IPS-NIHi7 (cell line): ENCODE data around the gene ERFL.

Experiments
- DNase-seq: peaks from one replicate; pipeline ENCODE4 v3.0.0; 2012; ENCODE audit warnings: mixed read lengths; ENCODE audit errors: extremely low spot score

The ERFL gene

DNA sequence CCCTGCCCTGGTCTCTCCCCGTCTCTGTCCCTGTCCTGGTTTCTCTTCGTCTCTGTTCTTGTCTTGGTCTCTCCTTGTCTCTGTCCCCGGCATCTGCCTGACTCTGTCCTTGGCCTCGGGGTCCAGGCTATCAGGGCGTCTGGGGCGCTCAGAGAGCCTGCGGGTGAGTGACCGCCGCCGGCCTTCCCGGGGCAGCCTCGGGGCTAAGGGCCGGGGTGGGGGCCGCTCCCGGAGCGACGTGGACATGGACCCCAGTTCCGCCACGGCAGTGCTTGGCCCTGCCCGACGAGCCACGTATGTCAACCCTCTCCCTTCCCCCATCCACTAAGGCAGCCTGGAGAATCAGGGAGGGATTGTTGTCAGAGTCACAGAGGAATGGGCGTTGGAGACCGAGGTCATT, 30.4 kb downstream of the ERFL start:
- no peak for DNase-seq

DNA sequence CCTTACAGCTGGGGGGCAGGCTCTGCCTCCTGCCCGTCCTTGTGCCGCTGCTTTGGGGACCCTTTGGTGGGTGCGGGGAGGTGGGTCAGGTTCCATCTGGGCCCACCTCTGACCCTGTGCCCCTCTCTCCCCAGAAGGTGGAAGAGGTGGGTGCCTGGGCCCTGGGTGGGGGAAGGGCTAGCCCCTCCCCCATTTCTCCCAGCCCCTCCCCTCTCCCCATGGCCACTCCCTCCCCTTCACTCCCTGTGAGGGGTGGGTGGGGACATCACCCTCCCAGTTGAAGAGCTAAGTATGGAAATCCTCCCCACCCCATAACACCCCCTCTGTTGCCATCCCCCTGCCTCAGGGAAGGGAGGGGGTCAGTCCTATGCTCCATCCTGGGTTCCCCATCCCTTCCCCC, 31.1 kb downstream of the ERFL start:
- DNase-seq: no peak

DNA sequence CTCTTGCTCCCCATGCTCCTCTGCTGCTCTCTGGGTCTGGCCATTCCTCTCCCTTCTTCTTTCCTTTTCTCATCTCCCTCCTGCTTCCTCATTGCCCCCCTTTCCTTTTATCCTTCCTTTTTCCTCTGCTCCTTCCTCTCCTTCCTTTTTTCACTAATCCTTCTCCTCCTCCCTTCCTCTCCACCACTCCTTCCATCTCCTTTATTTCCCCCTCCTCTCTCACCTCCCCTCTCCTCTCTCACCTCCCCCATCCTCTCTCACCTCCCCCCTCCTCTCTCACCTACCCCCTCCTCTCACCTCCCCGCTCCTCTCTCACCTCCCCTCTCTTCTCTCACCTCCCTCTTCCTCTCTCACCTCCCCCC, 31.7 kb downstream of the ERFL start:
- no peak for DNase-seq

DNA sequence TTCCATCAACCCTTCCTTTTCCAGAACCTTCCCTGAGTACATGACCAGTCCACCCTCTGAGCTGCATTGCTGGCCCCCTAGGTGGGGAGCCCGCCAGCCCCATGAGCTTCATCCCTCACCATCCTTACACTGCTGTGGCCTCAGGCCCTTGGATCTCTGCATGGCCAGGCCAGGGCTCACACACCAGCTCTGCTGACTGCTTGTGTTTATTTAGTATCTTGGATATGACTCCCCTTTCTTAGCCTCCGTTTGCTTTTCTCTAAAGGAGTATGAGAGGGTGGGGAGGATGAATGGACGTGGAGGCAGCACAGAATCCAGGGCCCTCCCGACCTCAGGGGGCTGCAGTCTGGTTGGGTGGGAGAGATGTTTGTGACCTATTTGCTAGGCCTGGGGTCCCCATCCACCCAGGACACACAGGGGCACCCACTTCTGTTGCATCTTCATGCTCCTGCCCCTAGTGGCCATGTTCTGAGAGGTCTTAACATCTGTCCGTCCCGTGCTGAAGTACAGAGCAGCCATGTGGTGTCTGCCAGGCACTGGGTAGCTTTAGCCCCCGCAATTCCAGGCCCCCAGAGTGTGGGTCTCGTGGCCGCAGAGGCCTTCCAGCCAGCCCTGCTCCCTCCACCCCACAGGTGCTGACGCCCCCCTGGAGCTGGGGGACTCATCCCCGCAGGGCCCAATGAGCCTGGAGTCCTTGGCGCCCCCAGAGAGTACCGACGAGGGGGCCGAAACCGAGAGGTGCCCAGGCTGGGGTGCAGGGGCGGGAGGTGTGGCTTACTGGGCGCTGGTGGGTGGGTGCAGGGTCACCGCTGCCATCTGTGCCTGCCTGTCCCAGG, 32.3 kb downstream of the ERFL start:
- no peak for DNase-seq

DNA sequence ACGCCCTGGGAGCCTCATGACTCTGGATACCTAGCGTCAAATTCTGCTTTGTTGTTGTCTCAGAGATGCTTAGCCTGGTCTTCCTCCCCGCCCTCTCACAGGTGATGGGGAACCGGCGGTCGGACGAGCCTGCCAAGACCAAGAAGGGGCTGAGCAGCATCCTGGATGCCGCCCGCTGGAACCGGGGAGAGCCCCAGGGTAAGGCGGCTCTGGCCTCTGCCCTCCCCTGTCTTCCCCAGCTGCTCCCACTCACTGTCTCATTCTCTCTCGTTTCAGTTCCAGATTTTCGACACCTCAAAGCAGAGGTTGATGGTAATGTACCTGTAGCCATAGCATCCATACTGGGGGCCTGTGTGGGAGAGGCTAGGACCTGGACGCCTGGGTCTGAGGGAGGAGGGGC, 33.9 kb downstream of the ERFL start:
- no peak for DNase-seq

DNA sequence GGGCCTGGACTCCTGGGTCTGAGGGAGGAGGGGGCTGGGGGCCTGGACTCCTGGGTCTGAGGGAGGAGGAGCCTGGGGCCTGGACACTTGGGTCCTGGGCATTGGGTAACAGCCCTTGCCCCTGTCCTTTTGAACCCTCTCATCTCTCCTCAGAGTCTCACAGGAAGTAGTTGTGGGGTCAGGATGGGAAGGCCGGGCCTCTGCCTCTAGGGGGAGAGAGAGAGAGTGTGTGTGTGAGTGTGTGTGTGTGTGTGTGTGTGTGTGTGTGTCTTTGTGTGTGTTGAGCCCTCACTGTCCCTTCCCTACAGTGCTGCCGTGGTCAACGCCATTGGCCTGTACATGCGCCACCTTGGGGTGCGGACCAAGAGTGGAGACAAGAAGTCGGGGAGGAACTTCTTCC, 34.4 kb downstream of the ERFL start:
- DNase-seq: no peak

DNA sequence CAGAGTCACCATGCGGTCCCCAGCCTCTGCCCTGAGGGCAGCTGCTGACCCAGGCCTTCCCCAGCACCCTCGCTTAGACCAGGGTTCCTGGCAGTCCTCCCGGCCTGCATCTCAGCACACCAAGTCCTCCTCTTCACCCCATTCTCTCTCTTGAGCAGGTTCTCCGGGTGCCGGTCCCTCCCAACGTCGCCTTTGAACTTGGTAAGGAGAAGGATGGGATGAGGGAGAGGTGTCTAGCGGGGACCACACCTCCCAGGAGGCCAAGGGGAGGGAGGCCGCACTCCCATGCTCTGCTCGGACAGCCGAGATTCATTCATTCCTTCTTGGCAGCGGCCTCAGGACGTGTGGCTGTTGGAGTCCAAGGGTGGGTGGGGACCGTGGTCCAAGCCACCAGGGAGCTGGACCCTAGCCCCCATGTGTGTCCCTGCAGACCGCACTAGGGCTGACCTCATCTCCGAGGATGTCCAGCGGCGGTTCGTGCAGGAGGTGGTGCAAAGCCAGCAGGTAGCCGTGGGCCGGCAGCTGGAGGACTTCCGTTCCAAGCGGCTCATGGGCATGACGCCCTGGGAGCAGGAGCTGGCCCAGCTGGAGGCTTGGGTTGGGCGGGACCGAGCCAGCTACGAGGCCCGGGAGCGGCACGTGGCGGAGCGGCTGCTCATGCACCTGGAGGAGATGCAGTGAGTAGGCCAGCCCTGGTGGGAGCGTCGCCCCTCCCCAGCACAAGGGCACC, 35.9 kb downstream of the ERFL start:
- DNase-seq: no peak

DNA sequence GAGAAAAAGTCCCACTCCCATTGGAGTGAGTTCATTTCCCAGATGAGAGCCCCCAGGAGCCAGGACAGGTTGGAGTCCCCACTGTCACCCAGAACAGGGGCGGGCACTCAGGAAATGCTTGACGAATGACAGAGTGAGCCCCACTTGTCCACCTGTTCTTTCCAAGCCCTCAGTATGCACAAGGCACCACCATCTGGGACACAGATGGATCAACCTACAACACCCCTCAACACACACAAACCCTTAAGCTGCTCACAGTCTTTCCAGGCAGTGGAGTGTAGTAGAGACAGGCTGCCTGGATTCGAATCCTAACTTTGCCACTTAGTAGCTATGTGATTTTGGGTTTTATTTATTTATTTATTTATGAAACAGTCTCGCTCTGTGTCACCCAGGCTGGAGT, 37.3 kb downstream of the ERFL start:
- DNase-seq: no peak

DNA sequence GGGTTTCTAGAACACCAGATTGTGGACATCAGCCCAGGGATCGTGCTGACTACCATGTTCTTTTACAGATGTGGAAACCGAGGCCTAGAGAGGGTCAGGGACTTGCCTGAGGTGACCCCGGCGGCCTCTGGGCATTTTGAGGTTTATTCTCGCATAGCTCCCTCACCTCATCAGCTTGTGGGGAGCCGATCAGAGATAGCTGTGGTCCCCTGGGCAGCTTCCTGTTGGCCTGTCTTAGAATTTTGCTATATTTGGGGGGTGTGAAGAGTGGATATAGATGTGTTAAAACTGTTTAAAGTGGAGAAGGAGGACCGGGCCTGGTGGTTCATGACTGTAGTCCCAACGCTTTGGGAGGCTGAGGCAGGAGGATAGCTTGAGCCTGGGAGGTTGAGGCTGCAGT, 38.4 kb downstream of the ERFL start:
- DNase-seq: no peak

DNA sequence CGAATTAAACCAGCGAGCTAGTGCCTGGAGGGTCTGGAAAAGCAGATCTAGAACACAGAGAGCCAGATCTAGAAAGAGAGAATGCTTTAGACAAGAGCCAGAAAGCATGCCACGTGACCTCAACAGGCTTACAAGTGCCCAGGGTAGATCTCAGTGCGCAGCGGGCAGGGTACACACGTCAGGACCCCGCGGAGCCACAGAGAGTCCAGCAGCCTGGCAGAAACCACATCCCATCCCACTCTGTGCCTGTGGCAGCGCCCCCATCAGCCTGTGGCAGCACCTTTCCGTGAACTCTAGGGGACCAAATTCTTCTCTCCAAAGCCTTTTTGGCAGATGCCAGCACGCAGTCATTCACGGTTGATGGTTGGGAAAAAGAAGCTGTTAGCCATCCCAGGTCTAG, 39.3 kb downstream of the ERFL start:
- no peak for DNase-seq

DNA sequence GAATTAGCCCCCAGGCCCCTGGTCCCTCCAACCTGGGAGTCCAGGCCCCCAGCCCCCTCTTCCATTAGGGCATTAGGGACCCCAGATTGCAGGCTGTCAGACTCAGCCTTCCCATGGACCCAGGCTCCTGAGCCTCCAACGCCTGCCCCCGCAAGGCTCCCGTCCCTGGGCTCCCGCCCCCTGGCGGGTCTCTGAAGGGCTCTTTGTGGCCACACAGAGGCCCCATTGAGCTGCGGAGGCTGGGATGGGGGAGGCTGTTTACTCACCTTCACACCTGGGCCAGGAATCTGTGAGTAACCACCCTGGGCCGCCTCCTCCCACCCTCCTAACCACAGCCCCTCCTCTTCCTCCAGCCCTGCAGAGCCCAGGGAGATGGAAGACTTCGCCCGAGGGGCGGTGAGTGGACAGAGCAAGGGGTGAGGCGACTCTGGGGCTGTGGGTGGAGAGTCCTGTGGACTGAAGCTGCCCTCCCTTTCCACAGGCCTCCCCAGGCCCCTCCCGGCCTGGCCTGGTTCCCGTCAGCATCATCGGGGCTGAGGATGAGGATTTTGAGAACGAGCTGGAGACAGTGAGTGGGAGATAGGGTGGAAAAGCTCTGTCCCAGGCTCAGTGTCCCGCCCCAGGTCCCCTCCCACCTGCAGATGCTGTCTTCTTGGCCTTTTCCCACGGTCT, 40.4 kb downstream of the ERFL start:
- DNase-seq: peak; percentile 86

DNA sequence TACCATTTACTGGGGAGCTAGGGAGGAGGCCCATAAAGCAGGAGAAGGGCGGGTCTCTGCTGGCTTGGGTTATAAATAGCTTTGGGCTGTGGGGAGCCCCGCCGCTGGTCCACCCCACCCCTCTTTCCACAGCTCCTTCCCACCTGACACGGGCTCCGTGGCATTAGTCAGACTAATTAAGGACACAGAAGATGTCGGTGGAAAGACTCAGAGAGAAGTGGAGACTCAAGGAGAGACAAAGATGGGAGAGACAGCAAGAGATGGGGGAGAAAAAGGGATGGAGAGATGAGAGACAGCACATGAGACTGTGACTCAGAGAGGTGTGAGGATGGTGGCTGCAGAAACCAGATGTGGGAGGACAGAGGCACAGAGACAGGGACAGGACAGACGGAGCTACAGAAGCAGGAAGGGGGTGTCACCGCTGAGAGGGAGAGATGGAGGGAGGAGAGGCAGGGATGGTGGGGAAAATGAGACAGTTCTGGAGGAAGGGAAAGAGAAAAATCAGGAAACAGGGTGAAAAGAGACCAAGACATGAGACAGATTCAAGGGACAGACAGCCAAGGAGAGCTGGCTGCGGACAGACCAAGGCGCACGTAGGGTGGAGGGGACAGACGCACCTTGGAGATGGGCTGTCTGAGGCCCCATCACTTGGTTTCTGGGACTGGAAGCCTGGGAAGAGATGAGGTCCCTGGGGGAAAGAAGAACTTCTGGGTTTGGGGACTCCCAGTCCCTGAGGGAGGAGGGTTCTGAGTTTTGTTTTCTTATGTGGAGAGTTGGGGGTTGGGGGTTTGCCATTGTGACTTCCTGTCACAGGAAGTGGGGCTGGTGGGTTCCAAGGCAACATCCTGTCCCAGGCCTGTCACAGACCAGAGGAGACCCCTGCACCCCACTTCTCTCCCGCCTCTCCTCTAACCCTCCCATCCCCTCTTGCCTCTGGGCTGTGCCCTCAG, 41.2 kb downstream of the ERFL start:
- DNase-seq: no peak

DNA sequence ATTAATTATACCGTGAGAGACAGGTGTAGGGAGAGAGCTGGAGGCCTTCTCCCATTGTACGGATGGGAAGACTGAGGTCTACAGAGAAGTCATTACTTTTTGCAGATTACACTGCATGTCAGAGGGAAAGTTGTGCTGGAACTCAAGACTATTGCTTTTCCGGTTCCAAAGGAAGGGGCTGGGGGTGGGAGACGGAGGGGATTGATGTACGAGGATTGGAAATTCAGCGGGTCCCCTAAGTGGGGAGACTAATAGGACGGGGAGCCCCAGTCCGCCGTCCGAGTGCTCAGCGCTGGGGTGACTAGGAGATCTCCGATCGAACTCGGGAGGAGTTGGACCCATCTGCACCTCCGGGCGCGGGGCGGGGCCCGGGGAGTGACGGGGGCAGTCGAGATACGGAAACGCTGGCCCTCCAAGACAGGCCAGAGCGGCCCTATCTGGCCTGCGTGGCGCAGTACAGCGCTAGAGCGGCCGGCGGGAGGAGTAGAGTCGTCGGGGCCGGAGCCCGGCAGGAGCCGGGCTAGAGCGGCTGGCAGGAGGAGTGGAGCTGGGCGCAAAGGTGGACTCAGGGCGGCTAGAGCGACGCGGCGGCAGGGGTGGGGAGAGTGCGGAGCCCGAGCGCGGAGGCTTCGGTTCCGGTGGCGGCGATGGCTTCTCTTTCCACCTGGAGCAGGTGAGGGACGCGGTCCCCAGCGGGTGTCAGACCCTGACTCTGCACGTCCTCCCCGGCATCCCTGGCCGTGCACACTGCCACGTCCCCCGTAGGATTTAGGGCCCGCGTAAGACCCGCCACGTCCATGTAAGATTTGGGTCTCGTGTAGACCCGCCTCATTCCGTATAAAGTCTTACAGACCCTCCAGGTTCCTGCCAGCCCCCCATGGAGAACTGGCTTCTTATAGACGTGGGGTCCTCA, 44.2 kb downstream of the ERFL start:
- DNase-seq: peak; percentile 98

DNA sequence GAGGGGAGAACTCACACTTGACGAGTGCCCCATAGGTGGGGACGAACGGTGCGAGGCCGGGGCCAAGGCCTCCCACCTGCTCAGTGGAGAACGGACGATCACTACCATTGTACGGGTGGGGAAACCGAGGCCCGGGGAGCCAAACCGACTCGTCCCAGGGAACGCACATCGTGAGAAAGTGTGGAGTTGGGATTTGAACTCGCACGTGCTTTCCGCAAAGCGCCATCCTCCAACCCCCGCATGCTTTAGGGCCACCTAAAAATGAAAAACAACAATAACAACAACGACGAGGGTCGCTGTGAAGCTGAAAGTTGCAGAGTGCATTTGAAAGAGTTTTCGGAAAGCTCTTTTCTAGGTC, 44.8 kb downstream of the ERFL start:
- DNase-seq: no peak

DNA sequence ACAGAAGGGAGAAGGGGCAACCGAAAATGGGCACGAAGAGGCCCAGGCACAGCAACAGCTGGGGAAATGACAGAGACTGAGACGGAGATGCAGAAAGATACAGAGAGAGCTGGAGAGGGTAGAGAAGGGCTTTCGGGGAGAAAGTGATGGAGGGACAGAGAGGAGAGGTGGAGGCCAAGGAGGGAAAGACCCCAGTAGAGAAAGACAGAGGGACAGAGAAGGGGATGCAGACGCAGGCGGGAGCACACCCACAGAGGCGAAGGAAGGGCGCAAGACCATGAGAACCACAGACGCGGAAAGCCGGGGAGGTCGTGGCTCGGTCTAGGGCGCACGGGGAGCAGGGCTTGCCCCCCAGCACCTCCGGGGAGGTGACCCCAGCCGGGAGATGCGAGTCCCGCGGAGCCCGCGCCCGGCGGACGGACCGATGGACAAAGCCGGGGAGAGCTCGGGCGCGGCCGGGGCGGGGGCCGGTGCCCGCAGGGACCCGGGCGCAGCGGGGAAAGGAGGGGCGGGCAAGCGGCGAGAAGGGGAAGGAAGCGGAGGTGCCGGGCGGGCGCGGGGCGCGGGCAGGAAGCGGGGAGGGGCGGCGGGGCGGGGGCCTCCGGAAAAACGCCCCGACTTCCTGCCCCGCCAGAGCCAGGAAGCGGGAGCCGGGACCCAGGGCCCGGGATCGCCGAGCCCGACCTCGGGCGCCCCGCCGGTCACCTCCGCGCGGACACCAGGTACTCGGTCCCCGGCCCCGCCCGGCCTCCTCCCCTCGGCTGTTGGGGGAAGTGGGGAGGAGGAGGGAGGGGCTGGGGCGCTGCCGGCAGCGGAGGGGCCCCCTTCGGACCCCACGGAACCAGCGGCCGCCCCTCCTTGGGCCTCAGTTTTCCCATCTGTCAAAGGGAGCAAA, 45.4 kb downstream of the ERFL start, which contains the start of gene ARHGEF1:
TSS of gene ARHGEF1 (plus strand) at position 617 of the 895 bp plus-strand sequence. CDS start 4,899 bp downstream, outside the sequence.
- DNase-seq: peak; percentile 62

DNA sequence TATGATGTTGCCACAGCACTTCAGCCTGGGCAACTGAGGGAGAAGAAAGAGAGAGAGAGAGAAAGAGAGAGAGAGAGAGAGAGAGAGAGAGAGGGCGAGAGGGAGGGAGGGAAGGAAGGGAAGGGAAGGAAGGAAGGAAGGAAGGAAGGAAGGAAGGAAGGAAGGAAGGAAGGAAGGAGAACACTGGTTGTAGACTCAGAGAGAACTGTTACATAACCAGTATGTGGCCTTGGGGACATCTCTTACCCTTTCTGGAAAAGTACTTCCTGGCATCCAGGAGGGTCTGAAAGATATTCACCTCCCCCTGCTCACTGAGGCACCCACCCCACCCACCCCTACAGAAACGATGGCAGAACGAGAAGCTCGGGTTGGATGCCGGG, 47.9 kb downstream of the ERFL start:
- no peak for DNase-seq

DNA sequence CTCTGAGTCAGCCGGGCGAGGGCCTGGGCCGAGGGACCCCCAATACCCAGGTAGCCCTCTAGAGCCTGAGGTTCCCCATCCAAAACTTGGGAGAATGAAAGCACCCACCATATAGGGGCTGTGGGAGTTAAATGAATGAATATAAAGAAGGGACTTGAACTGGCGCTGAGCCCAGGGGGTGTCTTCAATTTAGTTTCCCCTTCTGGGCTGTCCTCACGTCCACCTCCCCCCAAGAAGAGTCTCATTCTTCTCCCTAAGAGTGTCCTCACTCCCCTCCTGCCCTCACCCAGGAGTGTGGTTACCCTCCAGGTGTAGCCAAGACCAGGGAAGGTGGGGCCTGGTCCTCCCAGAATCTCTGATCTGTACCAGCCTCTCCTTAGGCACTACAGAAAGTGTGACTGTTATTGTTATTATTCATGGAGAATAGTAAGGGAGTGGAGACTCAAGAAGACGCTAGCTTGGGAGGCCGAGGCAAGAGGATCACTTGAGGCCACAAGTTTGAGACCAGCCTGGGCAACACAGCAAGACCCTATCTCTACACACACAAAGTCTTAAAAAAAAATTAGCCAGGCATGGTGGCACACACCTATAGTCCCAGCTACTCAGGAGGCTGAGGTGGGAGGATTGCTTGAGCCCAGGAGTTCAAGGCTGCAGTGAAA, 48.5 kb downstream of the ERFL start:
- DNase-seq: no peak

DNA sequence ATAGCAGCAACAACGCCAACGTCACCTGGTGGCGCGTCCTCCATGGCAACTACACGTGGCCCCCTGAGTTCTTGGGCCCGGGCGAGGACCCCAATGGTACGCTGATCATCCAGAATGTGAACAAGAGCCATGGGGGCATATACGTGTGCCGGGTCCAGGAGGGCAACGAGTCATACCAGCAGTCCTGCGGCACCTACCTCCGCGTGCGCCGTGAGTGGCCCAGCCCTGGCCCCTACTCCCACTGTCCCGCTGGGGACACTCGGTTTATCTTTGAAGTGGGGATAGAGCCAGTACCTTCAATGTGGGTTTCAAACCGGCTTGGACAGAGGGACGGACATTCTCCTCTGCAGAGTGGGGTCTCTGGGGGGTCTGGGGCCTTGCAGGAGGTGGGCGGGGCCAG, 49.2 kb downstream of the ERFL start:
- no peak for DNase-seq
